Hepatocyte (in vitro differentiated cells): ENCODE data around the gene GRIA1.

Experiments used
- CTCF ChIP-seq: fragments of 200-600 bp; sonication (generic); IDR thresholded peaks from 2 replicates; pipeline ENCODE4 v1.5.1; 2016; ENCODE audit warnings: antibody characterized with exemption, mild to moderate bottlenecking; ENCODE audit not compliant: poor library complexity
- EZH2 ChIP-seq: fragments of 200-600 bp; sonication (generic); IDR thresholded peaks from 2 replicates; pipeline ENCODE4 v1.6.1; 2016; ENCODE audit warnings: antibody characterized with exemption, mild to moderate bottlenecking, borderline replicate concordance

- TF ChIP-seq CTCF (no peak), EZH2 (no peak)
Observed at GRCh38 chr5:153585622-153586277, 95.3 kb downstream of the GRIA1 start.
